SK-N-SH treated with all-trans-retinoic acid at 6 μM for 48 hours (cell line): ENCODE data around the gene BSDC1.

ENCODE experiments used
- ATAC-seq: fragments of 200-7000 bp; cut with Tn5 transposase; 3 replicates; pipeline ENCODE4 v1.9.1; 2020; ENCODE audit warnings: mild to moderate bottlenecking, moderate library complexity
- ARNTL ChIP-seq: fragments of 450-650 bp; formaldehyde crosslinking; IDR thresholded peaks from 2 replicates; pipeline ENCODE4 v1.5.0; 2020; ENCODE audit warnings: low read depth, mild to moderate bottlenecking, moderate library complexity, borderline replicate concordance
- BACH2 ChIP-seq: fragments of 250-450 bp; sonication (Bioruptor Pico); IDR thresholded peaks from 2 replicates; pipeline ENCODE4 v1.9.0; 2021; ENCODE audit warnings: mild to moderate bottlenecking, borderline replicate concordance
- CSDC2 ChIP-seq: fragments of 250-450 bp; sonication (Bioruptor Pico); IDR thresholded peaks from 2 replicates; pipeline ENCODE4 v1.5.0; 2020; ENCODE audit warnings: mild to moderate bottlenecking, moderate library complexity
- ESRRG ChIP-seq: fragments of 250-450 bp; sonication (Bioruptor Pico); IDR thresholded peaks from 2 replicates; pipeline ENCODE4 v1.6.1; 2021; ENCODE audit warnings: mild to moderate bottlenecking
- GLIS3 ChIP-seq: fragments of 250-450 bp; sonication (Bioruptor Pico); IDR thresholded peaks from 2 replicates; pipeline ENCODE4 v1.5.0; 2020; ENCODE audit warnings: mild to moderate bottlenecking, moderate library complexity
- ISL1 ChIP-seq: fragments of 250-450 bp; sonication (Bioruptor Pico); IDR thresholded peaks from 2 replicates; pipeline ENCODE4 v2.1.2; 2022; ENCODE audit warnings: mild to moderate bottlenecking, moderate library complexity
- OSR1 ChIP-seq: fragments of 250-450 bp; sonication (Bioruptor Pico); IDR thresholded peaks from 2 replicates; pipeline ENCODE4 v1.8.0; 2022; ENCODE audit warnings: moderate library complexity, mild to moderate bottlenecking, inconsistent platforms
- PPARA ChIP-seq: fragments of 250-450 bp; sonication (Bioruptor Pico); IDR thresholded peaks from 2 replicates; pipeline ENCODE4 v1.5.0; 2020; ENCODE audit warnings: mild to moderate bottlenecking, borderline replicate concordance
- RARB ChIP-seq: fragments of 250-450 bp; sonication (Bioruptor Pico); IDR thresholded peaks from 2 replicates; pipeline ENCODE4 v1.8.0; 2021; ENCODE audit warnings: mild to moderate bottlenecking, moderate library complexity
- SNAI2 ChIP-seq: fragments of 250-450 bp; sonication (Bioruptor Pico); IDR thresholded peaks from 2 replicates; pipeline ENCODE4 v1.5.0; 2020; ENCODE audit warnings: mild to moderate bottlenecking, moderate library complexity
- TCF4 ChIP-seq: fragments of 250-450 bp; sonication (Bioruptor Pico); IDR thresholded peaks from 2 replicates; pipeline ENCODE4 v1.8.0; 2021; ENCODE audit warnings: mild to moderate bottlenecking, moderate library complexity, borderline replicate concordance
- TOX ChIP-seq: fragments of 250-450 bp; sonication (Bioruptor Pico); IDR thresholded peaks from 2 replicates; pipeline ENCODE4 v1.8.0; 2021; ENCODE audit warnings: mild to moderate bottlenecking, moderate library complexity, borderline replicate concordance
- ZC3H10 ChIP-seq: fragments of 250-450 bp; sonication (Bioruptor Pico); IDR thresholded peaks from 2 replicates; pipeline ENCODE4 v1.5.1; 2021; ENCODE audit warnings: mild to moderate bottlenecking, moderate library complexity
- ZFP3 ChIP-seq: fragments of 250-450 bp; sonication (Bioruptor Pico); IDR thresholded peaks from 2 replicates; pipeline ENCODE4 v1.5.0; 2020; ENCODE audit warnings: mild to moderate bottlenecking, moderate library complexity
- ZFP30 ChIP-seq: fragments of 450-650 bp; formaldehyde crosslinking; IDR thresholded peaks from 2 replicates; pipeline ENCODE4 v1.5.0; 2022; ENCODE audit warnings: mild to moderate bottlenecking, moderate library complexity
- ZNF565 ChIP-seq: fragments of 450-650 bp; formaldehyde crosslinking; conservative IDR thresholded peaks from 2 replicates; pipeline ENCODE4 v1.5.0; 2020; ENCODE audit warnings: low read depth, mild to moderate bottlenecking, moderate library complexity
- ZNF70 ChIP-seq: fragments of 450-650 bp; formaldehyde crosslinking; IDR thresholded peaks from 2 replicates; pipeline ENCODE4 v1.5.0; 2020; ENCODE audit warnings: mild to moderate bottlenecking, moderate library complexity
- ZNF8 ChIP-seq: fragments of 450-650 bp; formaldehyde crosslinking; IDR thresholded peaks from 2 replicates; pipeline ENCODE4 v1.5.0; 2020; ENCODE audit warnings: mild to moderate bottlenecking, moderate library complexity
- TF ChIP-seq, protein P1 (sequence below): fragments of 250-450 bp; sonication (Bioruptor Pico); IDR thresholded peaks from 2 replicates; pipeline ENCODE4 v1.5.1; 2020; ENCODE audit warnings: low read depth, mild to moderate bottlenecking, moderate library complexity
- TF ChIP-seq, protein P2 (sequence below): fragments of 250-450 bp; sonication (Bioruptor Pico); IDR thresholded peaks from 2 replicates; pipeline ENCODE4 v1.8.0; 2021; ENCODE audit warnings: low read depth, mild to moderate bottlenecking, moderate library complexity, borderline replicate concordance
- TF ChIP-seq, protein P3 (sequence below): fragments of 250-450 bp; sonication (Bioruptor Pico); IDR thresholded peaks from 2 replicates; pipeline ENCODE4 v1.5.1; 2021; ENCODE audit warnings: mild to moderate bottlenecking, moderate library complexity
- TF ChIP-seq, protein P4 (sequence below): fragments of 250-450 bp; sonication (Bioruptor Pico); IDR thresholded peaks from 2 replicates; pipeline ENCODE4 v1.5.0; 2020; ENCODE audit warnings: mild to moderate bottlenecking, moderate library complexity
- TF ChIP-seq, protein P5 (sequence below): fragments of 250-450 bp; sonication (Bioruptor Pico); IDR thresholded peaks from 2 replicates; pipeline ENCODE4 v1.8.0; 2020; ENCODE audit warnings: mild to moderate bottlenecking, moderate library complexity, borderline replicate concordance

The BSDC1 gene

DNA sequence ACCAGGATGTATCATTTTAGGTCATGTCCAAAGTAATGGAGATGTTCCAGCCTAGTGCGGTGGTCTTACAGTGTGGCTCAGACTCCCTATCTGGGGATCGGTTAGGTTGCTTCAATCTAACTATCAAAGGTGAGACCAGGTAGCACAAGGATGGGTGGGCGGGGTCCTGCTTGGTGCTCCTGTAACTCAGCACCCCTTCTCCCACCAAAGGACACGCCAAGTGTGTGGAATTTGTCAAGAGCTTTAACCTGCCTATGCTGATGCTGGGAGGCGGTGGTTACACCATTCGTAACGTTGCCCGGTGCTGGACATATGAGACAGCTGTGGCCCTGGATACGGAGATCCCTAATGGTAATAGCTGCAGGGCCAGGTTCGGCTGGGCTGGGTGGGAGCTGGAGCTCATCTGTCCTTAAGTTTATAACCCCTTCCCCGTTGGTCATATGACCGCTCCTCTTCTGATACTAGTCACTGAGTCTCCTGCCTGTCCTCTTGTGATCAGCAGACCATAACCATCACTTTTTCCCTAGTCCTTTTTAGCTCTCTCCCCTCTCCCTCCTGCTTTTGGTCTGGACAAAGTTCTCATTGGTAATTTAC lies 63.6 kb downstream of the BSDC1 start:
- no peak for TF ChIP-seq ZFP30 (CRISPR knock-in tag)
- TF ChIP-seq ISL1 (CRISPR knock-in tag), result no peak
- no peak for TF ChIP-seq GLIS3 (CRISPR knock-in tag)
- no peak for TF ChIP-seq TOX (CRISPR knock-in tag)
- no peak for TF ChIP-seq TCF4 (CRISPR knock-in tag)
- no peak for TF ChIP-seq ARNTL (CRISPR knock-in tag)
- TF ChIP-seq SNAI2 (CRISPR knock-in tag), result no peak
- no peak for TF ChIP-seq OSR1 (CRISPR knock-in tag)
- no peak for TF ChIP-seq ZNF565
- TF ChIP-seq ESRRG (CRISPR knock-in tag), result no peak
- TF ChIP-seq BACH2 (CRISPR knock-in tag), result no peak
- no peak for TF ChIP-seq PPARA
- TF ChIP-seq, protein P1, sequence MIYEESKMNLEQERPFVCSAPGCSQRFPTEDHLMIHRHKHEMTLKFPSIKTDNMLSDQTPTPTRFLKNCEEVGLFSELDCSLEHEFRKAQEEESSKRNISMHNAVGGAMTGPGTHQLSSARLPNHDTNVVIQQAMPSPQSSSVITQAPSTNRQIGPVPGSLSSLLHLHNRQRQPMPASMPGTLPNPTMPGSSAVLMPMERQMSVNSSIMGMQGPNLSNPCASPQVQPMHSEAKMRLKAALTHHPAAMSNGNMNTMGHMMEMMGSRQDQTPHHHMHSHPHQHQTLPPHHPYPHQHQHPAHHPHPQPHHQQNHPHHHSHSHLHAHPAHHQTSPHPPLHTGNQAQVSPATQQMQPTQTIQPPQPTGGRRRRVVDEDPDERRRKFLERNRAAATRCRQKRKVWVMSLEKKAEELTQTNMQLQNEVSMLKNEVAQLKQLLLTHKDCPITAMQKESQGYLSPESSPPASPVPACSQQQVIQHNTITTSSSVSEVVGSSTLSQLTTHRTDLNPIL, result no peak
- TF ChIP-seq ZNF70 (CRISPR knock-in tag), result no peak
- TF ChIP-seq ZC3H10 (CRISPR knock-in tag), result no peak
- no peak for TF ChIP-seq ZFP3
- TF ChIP-seq ZNF8 (CRISPR knock-in tag), result no peak
- ATAC-seq, result no peak

DNA sequence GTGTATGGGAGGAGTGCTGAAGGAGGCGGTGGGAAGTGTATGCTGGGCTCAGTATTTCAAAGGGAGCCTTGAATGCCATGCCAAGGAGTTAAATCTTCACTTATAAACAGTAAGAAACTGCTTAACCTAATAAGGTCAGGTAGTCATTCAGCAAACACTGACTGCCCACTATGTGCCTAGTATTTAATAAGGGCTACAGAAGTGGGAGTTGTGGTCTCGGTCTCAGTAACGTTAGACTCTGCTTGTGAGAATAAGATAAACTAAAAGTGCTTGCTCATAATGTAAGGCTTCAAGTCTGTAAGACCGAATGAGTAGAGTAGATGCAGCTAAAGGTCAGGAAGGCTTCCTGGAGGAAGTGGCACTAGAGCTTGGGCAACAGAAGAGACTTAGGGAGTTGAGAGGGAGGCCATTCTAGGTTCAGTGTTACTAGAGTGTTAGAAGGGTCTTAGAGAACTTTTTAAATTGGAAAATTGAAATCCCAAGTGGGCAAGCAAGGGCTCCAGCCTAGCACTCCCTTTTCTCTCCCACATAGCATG lies 64.2 kb downstream of the BSDC1 start:
- ATAC-seq, result no peak
- no peak for TF ChIP-seq SNAI2 (CRISPR knock-in tag)
- no peak for TF ChIP-seq ISL1 (CRISPR knock-in tag)
- no peak for TF ChIP-seq ZFP30 (CRISPR knock-in tag)
- no peak for TF ChIP-seq PPARA
- TF ChIP-seq, protein P2, sequence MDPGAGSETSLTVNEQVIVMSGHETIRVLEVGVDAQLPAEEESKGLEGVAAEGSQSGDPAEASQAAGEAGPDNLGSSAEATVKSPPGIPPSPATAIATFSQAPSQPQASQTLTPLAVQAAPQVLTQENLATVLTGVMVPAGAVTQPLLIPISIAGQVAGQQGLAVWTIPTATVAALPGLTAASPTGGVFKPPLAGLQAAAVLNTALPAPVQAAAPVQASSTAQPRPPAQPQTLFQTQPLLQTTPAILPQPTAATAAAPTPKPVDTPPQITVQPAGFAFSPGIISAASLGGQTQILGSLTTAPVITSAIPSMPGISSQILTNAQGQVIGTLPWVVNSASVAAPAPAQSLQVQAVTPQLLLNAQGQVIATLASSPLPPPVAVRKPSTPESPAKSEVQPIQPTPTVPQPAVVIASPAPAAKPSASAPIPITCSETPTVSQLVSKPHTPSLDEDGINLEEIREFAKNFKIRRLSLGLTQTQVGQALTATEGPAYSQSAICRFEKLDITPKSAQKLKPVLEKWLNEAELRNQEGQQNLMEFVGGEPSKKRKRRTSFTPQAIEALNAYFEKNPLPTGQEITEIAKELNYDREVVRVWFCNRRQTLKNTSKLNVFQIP (CRISPR knock-in tag), result no peak

DNA sequence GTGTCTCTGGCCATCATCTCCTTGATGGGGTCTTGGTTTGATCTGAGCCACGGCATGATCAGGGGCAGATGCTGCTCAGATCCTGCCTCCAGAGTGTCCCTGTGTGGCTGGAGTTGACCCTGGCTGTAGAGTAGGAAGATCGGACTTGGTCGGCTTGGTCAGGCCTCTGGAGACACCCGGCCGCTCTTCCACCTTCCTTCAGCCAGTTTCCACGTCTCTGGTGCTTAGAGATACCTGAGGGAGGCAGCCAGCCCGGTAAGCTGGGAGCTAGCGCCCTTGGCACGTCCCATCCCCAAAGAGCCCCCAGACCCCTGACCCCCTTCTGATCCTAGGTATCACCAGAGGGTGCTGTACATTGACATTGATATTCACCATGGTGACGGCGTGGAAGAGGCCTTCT lies 67.0 kb downstream of the BSDC1 start:
- TF ChIP-seq BACH2 (CRISPR knock-in tag) (no peak), ARNTL (CRISPR knock-in tag) (no peak), TCF4 (CRISPR knock-in tag) (no peak), ESRRG (CRISPR knock-in tag) (no peak), RARB (CRISPR knock-in tag) (no peak), ZC3H10 (CRISPR knock-in tag) (no peak), OSR1 (CRISPR knock-in tag) (no peak), ZNF70 (CRISPR knock-in tag) (no peak), TOX (CRISPR knock-in tag) (no peak), ISL1 (CRISPR knock-in tag) (no peak), ZFP3 (no peak), CSDC2 (no peak), ZNF565 (no peak)
- TF ChIP-seq, protein P3, sequence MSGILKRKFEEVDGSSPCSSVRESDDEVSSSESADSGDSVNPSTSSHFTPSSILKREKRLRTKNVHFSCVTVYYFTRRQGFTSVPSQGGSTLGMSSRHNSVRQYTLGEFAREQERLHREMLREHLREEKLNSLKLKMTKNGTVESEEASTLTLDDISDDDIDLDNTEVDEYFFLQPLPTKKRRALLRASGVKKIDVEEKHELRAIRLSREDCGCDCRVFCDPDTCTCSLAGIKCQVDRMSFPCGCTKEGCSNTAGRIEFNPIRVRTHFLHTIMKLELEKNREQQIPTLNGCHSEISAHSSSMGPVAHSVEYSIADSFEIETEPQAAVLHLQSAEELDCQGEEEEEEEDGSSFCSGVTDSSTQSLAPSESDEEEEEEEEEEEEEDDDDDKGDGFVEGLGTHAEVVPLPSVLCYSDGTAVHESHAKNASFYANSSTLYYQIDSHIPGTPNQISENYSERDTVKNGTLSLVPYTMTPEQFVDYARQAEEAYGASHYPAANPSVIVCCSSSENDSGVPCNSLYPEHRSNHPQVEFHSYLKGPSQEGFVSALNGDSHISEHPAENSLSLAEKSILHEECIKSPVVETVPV, result no peak
- TF ChIP-seq, protein P1, result no peak
- TF ChIP-seq, protein P4, sequence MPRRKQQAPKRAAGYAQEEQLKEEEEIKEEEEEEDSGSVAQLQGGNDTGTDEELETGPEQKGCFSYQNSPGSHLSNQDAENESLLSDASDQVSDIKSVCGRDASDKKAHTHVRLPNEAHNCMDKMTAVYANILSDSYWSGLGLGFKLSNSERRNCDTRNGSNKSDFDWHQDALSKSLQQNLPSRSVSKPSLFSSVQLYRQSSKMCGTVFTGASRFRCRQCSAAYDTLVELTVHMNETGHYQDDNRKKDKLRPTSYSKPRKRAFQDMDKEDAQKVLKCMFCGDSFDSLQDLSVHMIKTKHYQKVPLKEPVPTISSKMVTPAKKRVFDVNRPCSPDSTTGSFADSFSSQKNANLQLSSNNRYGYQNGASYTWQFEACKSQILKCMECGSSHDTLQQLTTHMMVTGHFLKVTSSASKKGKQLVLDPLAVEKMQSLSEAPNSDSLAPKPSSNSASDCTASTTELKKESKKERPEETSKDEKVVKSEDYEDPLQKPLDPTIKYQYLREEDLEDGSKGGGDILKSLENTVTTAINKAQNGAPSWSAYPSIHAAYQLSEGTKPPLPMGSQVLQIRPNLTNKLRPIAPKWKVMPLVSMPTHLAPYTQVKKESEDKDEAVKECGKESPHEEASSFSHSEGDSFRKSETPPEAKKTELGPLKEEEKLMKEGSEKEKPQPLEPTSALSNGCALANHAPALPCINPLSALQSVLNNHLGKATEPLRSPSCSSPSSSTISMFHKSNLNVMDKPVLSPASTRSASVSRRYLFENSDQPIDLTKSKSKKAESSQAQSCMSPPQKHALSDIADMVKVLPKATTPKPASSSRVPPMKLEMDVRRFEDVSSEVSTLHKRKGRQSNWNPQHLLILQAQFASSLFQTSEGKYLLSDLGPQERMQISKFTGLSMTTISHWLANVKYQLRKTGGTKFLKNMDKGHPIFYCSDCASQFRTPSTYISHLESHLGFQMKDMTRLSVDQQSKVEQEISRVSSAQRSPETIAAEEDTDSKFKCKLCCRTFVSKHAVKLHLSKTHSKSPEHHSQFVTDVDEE (CRISPR knock-in tag), result no peak
- TF ChIP-seq, protein P2 (CRISPR knock-in tag), result no peak
- TF ChIP-seq, protein P5, sequence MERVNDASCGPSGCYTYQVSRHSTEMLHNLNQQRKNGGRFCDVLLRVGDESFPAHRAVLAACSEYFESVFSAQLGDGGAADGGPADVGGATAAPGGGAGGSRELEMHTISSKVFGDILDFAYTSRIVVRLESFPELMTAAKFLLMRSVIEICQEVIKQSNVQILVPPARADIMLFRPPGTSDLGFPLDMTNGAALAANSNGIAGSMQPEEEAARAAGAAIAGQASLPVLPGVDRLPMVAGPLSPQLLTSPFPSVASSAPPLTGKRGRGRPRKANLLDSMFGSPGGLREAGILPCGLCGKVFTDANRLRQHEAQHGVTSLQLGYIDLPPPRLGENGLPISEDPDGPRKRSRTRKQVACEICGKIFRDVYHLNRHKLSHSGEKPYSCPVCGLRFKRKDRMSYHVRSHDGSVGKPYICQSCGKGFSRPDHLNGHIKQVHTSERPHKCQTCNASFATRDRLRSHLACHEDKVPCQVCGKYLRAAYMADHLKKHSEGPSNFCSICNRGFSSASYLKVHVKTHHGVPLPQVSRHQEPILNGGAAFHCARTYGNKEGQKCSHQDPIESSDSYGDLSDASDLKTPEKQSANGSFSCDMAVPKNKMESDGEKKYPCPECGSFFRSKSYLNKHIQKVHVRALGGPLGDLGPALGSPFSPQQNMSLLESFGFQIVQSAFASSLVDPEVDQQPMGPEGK, result no peak
- ATAC-seq, result no peak
